Measurements from ENCODE around the gene CCDC137. TPM values are rescaled to one million over a fixed set of nuclear protein-coding genes. Genes with fewer than 3 reads are reported as not detected.
"Not testable (repeated sequence)": the region's sequence is repeated elsewhere in the genome, so short reads cannot be mapped to it uniquely, and the experiment has no call there.

CCDC137 gene
- polyA plus RNA-seq, 3 donors, result 8.9 to 18.6 (median 11.3) TPM

GRCh38 chr17:81673561-81674258, 7.2 kb downstream of the CCDC137 start:
- 83 to 85% (median 84%) methylated on average over 18 of the region's 18 CpGs for WGBS, 3 donors
- no peak overlapping the region for H3K27ac ChIP-seq (ENCODE audit: low read depth, low read length)

DNA sequence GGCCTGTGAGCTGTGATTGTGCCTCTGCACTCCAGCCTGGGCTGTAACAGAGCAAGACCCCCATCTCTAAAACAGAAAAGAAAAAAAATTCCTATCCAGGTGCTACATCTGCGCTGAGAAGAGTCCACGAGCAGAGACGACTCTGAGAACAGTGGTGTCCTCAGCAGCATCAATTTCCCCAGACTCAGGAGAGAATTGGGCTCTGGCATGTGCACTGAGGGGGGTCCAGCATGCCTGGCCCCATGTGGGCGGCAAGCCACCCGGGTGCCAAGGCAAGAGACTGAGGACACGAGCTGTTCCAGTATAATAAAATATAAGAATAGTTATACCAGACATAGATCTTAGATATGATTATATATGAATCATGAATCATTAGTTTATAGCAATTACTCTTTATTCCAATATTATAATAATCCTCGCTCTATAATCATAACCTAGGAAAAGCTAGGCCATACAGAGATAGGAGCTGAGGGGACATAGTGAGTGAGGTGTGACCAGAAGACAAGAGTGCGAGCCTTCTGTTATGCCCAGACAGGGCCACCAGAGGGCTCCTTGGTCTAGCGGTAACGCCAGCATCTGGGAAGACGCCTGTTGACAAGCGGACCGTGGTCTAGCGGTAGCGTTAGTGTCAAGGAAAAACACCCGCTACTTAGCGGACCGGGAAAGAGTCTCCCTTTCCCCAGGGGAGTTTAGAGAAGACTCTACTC, 9.1 kb downstream of the CCDC137 start:
- not testable (repeated sequence) for H3K27ac ChIP-seq (ENCODE audit: low read depth, low read length)
- WGBS, 3 donors, result 34 to 46% (median 40%) methylated on average over 18 of the region's 18 CpGs

GRCh38 chr17:81676906-81677305, 10.4 kb downstream of the CCDC137 start:
- no peak overlapping the region for H3K27ac ChIP-seq (ENCODE audit: low read depth, low read length)
- 80 to 93% (median 92%) methylated on average over 17 of the region's 17 CpGs for WGBS, 3 donors

GRCh38 chr17:81680150-81680549, 13.6 kb downstream of the CCDC137 start:
- 81 to 86% (median 84%) methylated on average over 11 of the region's 11 CpGs for WGBS, 3 donors
- H3K27ac ChIP-seq (ENCODE audit: low read depth, low read length), result no peak overlapping the region

DNA sequence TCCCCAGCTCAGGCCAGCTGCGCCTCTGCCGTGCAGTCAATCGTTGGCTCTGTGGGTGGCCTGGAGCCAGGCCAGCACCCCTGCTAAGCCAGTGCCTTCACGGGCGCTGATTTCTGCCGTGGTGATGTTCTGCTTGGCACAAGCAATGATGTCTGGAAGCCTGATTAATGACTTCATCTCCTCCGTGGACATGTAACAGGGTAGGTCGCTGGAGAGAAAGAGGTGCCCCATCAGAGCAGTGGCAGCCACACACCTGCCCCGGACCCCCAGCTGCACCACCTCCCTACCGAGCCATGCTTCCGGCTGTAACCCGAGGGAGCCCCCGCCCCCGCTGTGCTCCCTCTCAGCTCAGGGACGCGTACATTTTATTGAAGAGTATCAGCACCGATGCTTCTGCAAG, 15.1 kb downstream of the CCDC137 start:
- WGBS, 3 donors, result 57 to 80% (median 79%) methylated on average over 17 of the region's 17 CpGs
- H3K27ac ChIP-seq (ENCODE audit: low read depth, low read length), result no peak overlapping the region

GRCh38 chr17:81682565-81683207, 16.1 kb downstream of the CCDC137 start:
- WGBS, 3 donors, result 32 to 41% (median 35%) methylated on average over 19 of the region's 19 CpGs

GRCh38 chr17:81683208-81683583, 16.7 kb downstream of the CCDC137 start:
- H3K27ac ChIP-seq (ENCODE audit: low read depth, low read length), result no peak overlapping the region
- WGBS, 3 donors, result 0 to 1% (median 0%) methylated on average over 29 to 37 of the region's 37 CpGs

More at GRCh38 chr17:81682565-81683207, 16.1 kb downstream of the CCDC137 start:
- H3K27ac ChIP-seq (ENCODE audit: low read depth, low read length), result no peak overlapping the region

GRCh38 chr17:81683584-81684441, 17.3 kb downstream of the CCDC137 start, which contains the start of the genes ARL16 and HGS:
Gene ARL16, minus strand, starts transcription at chr17:81683797. Its CDS starts 44 bp downstream, at chr17:81683753.
Gene HGS, plus strand, starts transcription at chr17:81684011. Its CDS starts 56 bp downstream, at chr17:81684067.
- 0 to 1% (median 0%) methylated on average over 100 to 112 of the region's 112 CpGs for WGBS, 3 donors
- no peak within 1 kb of the TSS for H3K27ac ChIP-seq (ENCODE audit: low read depth, low read length)

- WGBS, 3 donors, result 1 to 4% (median 3%) methylated on average over 16 of the region's 16 CpGs
- H3K27ac ChIP-seq (ENCODE audit: low read depth, low read length), result no peak overlapping the region
Measured at GRCh38 chr17:81684442-81684911, 17.9 kb downstream of the CCDC137 start.

- no peak overlapping the region for H3K27ac ChIP-seq (ENCODE audit: low read depth, low read length)
- whole genome bisulfite sequencing, 3 donors, result 67 to 75% (median 73%) methylated on average over 12 of the region's 12 CpGs
Measured at GRCh38 chr17:81685108-81685507, 18.6 kb downstream of the CCDC137 start.

GRCh38 chr17:81686614-81687013, 20.1 kb downstream of the CCDC137 start:
- 91 to 93% (median 92%) methylated on average over 19 to 20 of the region's 20 CpGs for WGBS, 3 donors
- no peak overlapping the region for H3K27ac ChIP-seq (ENCODE audit: low read depth, low read length)

GRCh38 chr17:81687770-81688541, 21.4 kb downstream of the CCDC137 start:
- WGBS, 3 donors, result 93 to 97% (median 93%) methylated on average over 34 to 41 of the region's 41 CpGs
- no peak overlapping the region for H3K27ac ChIP-seq (ENCODE audit: low read depth, low read length)

DNA sequence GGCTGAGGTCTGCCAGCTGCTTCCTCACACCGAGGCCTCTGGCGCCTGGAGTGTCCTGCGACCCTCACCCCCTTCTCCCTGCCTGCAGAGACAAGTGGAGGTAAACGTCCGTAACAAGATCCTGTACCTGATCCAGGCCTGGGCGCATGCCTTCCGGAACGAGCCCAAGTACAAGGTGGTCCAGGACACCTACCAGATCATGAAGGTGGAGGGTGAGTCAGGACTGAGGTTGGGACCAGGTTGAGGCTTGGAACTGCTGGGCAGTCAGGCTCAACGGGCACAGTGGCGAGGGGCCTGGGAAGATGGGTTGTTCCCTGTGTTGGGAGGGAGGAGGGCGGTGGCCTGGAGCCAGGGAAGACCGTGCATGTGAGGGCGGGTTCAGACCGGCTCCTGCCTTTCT, 22.1 kb downstream of the CCDC137 start:
- WGBS, 3 donors, result 86 to 90% (median 88%) methylated on average over 14 of the region's 14 CpGs
- H3K27ac ChIP-seq (ENCODE audit: low read depth, low read length), result no peak overlapping the region

DNA sequence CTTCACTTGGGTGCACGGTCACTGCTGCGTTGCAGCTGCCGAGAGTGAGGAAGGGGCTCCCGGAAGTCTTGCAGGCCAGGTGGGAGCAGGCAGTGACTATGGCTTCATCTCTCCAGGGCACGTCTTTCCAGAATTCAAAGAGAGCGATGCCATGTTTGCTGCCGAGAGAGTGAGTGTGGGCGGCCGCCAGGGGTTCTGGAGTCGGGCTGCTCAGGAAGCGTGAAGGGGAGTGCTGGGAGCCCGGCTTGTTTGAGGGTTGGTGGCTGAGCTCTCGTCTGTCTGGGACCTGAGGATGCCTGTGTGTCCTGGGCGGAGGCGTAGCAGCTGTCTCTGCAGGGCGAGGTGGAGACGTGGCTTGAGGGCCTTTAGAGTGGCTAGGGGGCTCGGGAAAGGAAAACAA, 23.5 kb downstream of the CCDC137 start:
- WGBS, 3 donors, result 91 to 94% (median 93%) methylated on average over 17 to 18 of the region's 18 CpGs
- no peak overlapping the region for H3K27ac ChIP-seq (ENCODE audit: low read depth, low read length)

DNA sequence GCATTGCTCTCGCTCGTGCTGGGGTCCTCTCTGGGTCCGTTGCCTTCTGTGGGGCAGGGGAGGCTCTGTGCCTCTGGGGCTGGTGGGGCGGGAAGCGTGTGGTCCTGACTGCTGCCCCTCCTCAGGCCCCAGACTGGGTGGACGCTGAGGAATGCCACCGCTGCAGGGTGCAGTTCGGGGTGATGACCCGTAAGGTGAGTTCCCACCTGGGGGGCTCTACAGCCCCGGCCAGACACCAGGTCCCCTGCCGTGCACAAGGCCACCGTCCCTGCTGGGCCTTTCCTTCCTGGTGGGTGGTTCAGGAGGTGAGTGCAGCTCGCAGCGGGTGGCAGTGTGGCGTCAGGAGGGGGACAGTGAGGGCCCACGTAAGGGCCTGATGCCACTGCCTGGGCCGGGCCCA, 24.0 kb downstream of the CCDC137 start:
- 87 to 92% (median 88%) methylated on average over 13 to 17 of the region's 17 CpGs for WGBS, 3 donors
- no peak overlapping the region for H3K27ac ChIP-seq (ENCODE audit: low read depth, low read length)

GRCh38 chr17:81691196-81691595, 24.7 kb downstream of the CCDC137 start:
- no peak overlapping the region for H3K27ac ChIP-seq (ENCODE audit: low read depth, low read length)
- WGBS, 3 donors, result 91 to 94% (median 93%) methylated on average over 18 of the region's 18 CpGs

DNA sequence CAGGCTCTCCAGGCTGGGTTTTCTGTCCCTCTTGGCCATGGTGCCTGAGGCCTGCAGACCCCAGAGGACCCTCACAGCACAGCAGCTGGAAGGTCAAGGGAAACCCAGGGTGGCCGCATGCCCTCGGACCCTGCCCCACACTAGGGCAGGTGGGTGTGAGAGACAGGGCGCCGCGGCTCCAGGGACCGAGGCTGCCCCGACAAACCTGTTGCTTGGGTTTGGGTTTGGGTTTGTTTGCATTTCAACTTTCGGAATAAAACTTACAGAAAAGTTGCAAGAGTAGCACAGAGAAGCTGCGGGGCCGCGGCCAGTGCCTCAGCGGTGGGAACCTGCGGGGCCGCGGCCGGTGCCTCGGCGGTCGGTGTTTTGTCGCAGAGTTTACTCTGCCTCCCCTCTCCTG, 25.1 kb downstream of the CCDC137 start:
- no peak overlapping the region for H3K27ac ChIP-seq (ENCODE audit: low read depth, low read length)
- WGBS, 3 donors, result 95 to 97% (median 97%) methylated on average over 20 of the region's 20 CpGs

Measured in adipose tissue (tissue), 3 donors.